HEK293 (cell line): Measurements from ENCODE around the gene MUC20.

Experiments
- CTCF ChIA-PET: fragments of 350-600 bp; formaldehyde crosslinking; extraction: SDS; loops from one replicate; lab custom pipeline; 2021; ENCODE audit warnings: antibody characterized with exemption; lab: Yijun Ruan, JAX
- POLR2A ChIA-PET: fragments of 300-600 bp; formaldehyde crosslinking; extraction: SDS; loops from one replicate; lab custom pipeline; 2020; ENCODE audit warnings: antibody characterized with exemption, inconsistent platforms; lab: Yijun Ruan, JAX
- H3K27ac ChIP-seq: fragments of 200-500 bp; sonication (Bioruptor generic); 2 replicates; pipeline ENCODE4 v1.5.1; 2014; ENCODE audit warnings: low read depth, low read length, control low read depth, inconsistent platforms; ENCODE audit errors: extremely low read depth
- H3K36me3 ChIP-seq, 2 experiments: fragments of 200-500 bp in 1 of 2; sonication (Bioruptor generic) in 1 of 2; 1 replicate in 1 of 2; 2 replicates in 1 of 2; pipeline ENCODE4 v1.5.1; 2014 to 2017; ENCODE audit warnings: inconsistent platforms in 2 of 2, low read length in 2 of 2; ENCODE audit not compliant: control insufficient read depth in 2 of 2, insufficient read depth in 1 of 2
- H3K4me1 ChIP-seq: fragments of 200-500 bp; sonication (Bioruptor generic); 2 replicates; pipeline ENCODE4 v1.5.1; 2014; ENCODE audit warnings: mild to moderate bottlenecking, low read length, inconsistent platforms; ENCODE audit not compliant: control insufficient read depth, insufficient read depth
- H3K4me3 ChIP-seq: 2 replicates; pipeline ENCODE4 v1.5.1; 2011; ENCODE audit warnings: low read depth, mild to moderate bottlenecking, control low read depth, low read length, moderate library complexity
- H3K9me3 ChIP-seq: fragments of 200-500 bp; sonication (Bioruptor generic); 2 replicates; pipeline ENCODE4 v1.5.1; 2014; ENCODE audit warnings: low read depth, low read length, inconsistent platforms; ENCODE audit not compliant: control insufficient read depth, insufficient read depth
- ATF2 ChIP-seq: fragments of 450-650 bp; formaldehyde crosslinking; IDR thresholded peaks from 2 replicates; pipeline ENCODE4 v1.5.1; 2016; ENCODE audit warnings: missing biosample characterization, missing genetic modification characterization, low read depth
- BCL11B ChIP-seq: fragments of 450-650 bp; formaldehyde crosslinking; IDR thresholded peaks from 2 replicates; pipeline ENCODE4 v1.5.1; 2016; ENCODE audit warnings: low read depth, missing biosample characterization, missing genetic modification characterization
- ELK4 ChIP-seq: IDR thresholded peaks from 2 replicates; pipeline ENCODE4 v1.6.1; 2011; ENCODE audit warnings: mild to moderate bottlenecking, low read depth, low read length, borderline replicate concordance
- GLI4 ChIP-seq: fragments of 450-650 bp; formaldehyde crosslinking; IDR thresholded peaks from 2 replicates; pipeline ENCODE4 v1.5.1; 2016; ENCODE audit warnings: missing biosample characterization, missing genetic modification characterization
- GLIS2 ChIP-seq: fragments of 450-650 bp; formaldehyde crosslinking; IDR thresholded peaks from 2 replicates; pipeline ENCODE4 v1.5.1; 2016; ENCODE audit warnings: missing biosample characterization, missing genetic modification characterization
- IKZF3 ChIP-seq: fragments of 450-650 bp; IDR thresholded peaks from 2 replicates; pipeline ENCODE4 v1.5.0; 2018; ENCODE audit warnings: missing biosample characterization, mild to moderate bottlenecking, missing genetic modification characterization, moderate library complexity
- REPIN1 ChIP-seq: fragments of 450-650 bp; formaldehyde crosslinking; IDR thresholded peaks from 2 replicates; pipeline ENCODE4 v1.5.1; 2017; ENCODE audit warnings: missing biosample characterization, missing genetic modification characterization, low read depth
- SP2 ChIP-seq: fragments of 450-650 bp; formaldehyde crosslinking; IDR thresholded peaks from 2 replicates; pipeline ENCODE4 v1.5.1; 2016; ENCODE audit warnings: missing biosample characterization, missing genetic modification characterization
- TCF7L2 ChIP-seq: IDR thresholded peaks from 2 replicates; pipeline ENCODE4 v1.6.1; 2011; ENCODE audit warnings: low read depth, mild to moderate bottlenecking, inconsistent platforms, low read length, moderate library complexity, borderline replicate concordance
- YY1 ChIP-seq: fragments of 450-650 bp; formaldehyde crosslinking; IDR thresholded peaks from 2 replicates; pipeline ENCODE4 v1.5.1; 2018; ENCODE audit warnings: missing biosample characterization, missing genetic modification characterization
- ZBTB7A ChIP-seq: fragments of 450-650 bp; formaldehyde crosslinking; IDR thresholded peaks from 2 replicates; pipeline ENCODE4 v1.5.1; 2016; ENCODE audit warnings: low read depth, missing biosample characterization, missing genetic modification characterization
- ZFHX2 ChIP-seq: fragments of 450-650 bp; formaldehyde crosslinking; conservative IDR thresholded peaks from 2 replicates; pipeline ENCODE4 v1.5.1; 2016; ENCODE audit warnings: missing biosample characterization, missing genetic modification characterization
- ZNF132 ChIP-seq: fragments of 450-650 bp; formaldehyde crosslinking; IDR thresholded peaks from 2 replicates; pipeline ENCODE4 v1.5.1; 2017; ENCODE audit warnings: missing biosample characterization, missing genetic modification characterization, borderline replicate concordance
- ZNF174 ChIP-seq: fragments of 450-650 bp; formaldehyde crosslinking; IDR thresholded peaks from 2 replicates; pipeline ENCODE4 v1.5.0; 2017; ENCODE audit warnings: missing biosample characterization, mild to moderate bottlenecking, missing genetic modification characterization
- ZNF223 ChIP-seq: fragments of 450-650 bp; formaldehyde crosslinking; IDR thresholded peaks from 2 replicates; pipeline ENCODE4 v1.5.1; 2016; ENCODE audit warnings: missing biosample characterization, missing genetic modification characterization
- ZNF23 ChIP-seq: fragments of 450-650 bp; formaldehyde crosslinking; IDR thresholded peaks from 2 replicates; pipeline ENCODE4 v1.5.1; 2016; ENCODE audit warnings: missing biosample characterization, missing genetic modification characterization, borderline replicate concordance
- ZNF248 ChIP-seq: fragments of 450-650 bp; formaldehyde crosslinking; IDR thresholded peaks from 2 replicates; pipeline ENCODE4 v1.5.1; 2017; ENCODE audit warnings: missing biosample characterization, missing genetic modification characterization
- ZNF354C ChIP-seq: fragments of 450-650 bp; formaldehyde crosslinking; IDR thresholded peaks from 2 replicates; pipeline ENCODE4 v1.5.1; 2016; ENCODE audit warnings: missing biosample characterization, missing genetic modification characterization, low read depth, borderline replicate concordance
- ZNF366 ChIP-seq: fragments of 450-650 bp; formaldehyde crosslinking; conservative IDR thresholded peaks from 2 replicates; pipeline ENCODE4 v1.5.1; 2016; ENCODE audit warnings: missing biosample characterization, missing genetic modification characterization
- ZNF404 ChIP-seq: fragments of 450-650 bp; formaldehyde crosslinking; IDR thresholded peaks from 2 replicates; pipeline ENCODE4 v1.5.1; 2017; ENCODE audit warnings: missing biosample characterization, missing genetic modification characterization
- ZNF521 ChIP-seq: fragments of 450-650 bp; formaldehyde crosslinking; IDR thresholded peaks from 2 replicates; pipeline ENCODE4 v1.5.1; 2017; ENCODE audit warnings: missing biosample characterization, mild to moderate bottlenecking, missing genetic modification characterization
- ZNF530 ChIP-seq: fragments of 450-650 bp; formaldehyde crosslinking; IDR thresholded peaks from 2 replicates; pipeline ENCODE4 v1.5.1; 2016; ENCODE audit warnings: low read depth, missing biosample characterization, missing genetic modification characterization
- ZNF585B ChIP-seq: fragments of 450-650 bp; formaldehyde crosslinking; IDR thresholded peaks from 2 replicates; pipeline ENCODE4 v1.5.1; 2016; ENCODE audit warnings: missing biosample characterization, missing genetic modification characterization
- ZNF629 ChIP-seq: fragments of 450-650 bp; formaldehyde crosslinking; IDR thresholded peaks from 2 replicates; pipeline ENCODE4 v1.5.1; 2017; ENCODE audit warnings: missing biosample characterization, missing genetic modification characterization
- ZNF660 ChIP-seq: fragments of 450-650 bp; IDR thresholded peaks from 2 replicates; pipeline ENCODE4 v1.5.1; 2018; ENCODE audit warnings: missing biosample characterization, mild to moderate bottlenecking, missing genetic modification characterization
- ZNF768 ChIP-seq: fragments of 450-650 bp; formaldehyde crosslinking; IDR thresholded peaks from 2 replicates; pipeline ENCODE4 v1.5.1; 2018; ENCODE audit warnings: missing biosample characterization, mild to moderate bottlenecking, missing genetic modification characterization
- ZNF777 ChIP-seq: fragments of 450-650 bp; formaldehyde crosslinking; IDR thresholded peaks from 2 replicates; pipeline ENCODE4 v1.5.1; 2017; ENCODE audit warnings: missing biosample characterization, missing genetic modification characterization, borderline replicate concordance
- ZSCAN23 ChIP-seq: fragments of 450-650 bp; formaldehyde crosslinking; IDR thresholded peaks from 2 replicates; pipeline ENCODE4 v1.5.1; 2016; ENCODE audit warnings: missing biosample characterization, missing genetic modification characterization
- TF ChIP-seq, protein P1 (sequence below): fragments of 450-650 bp; formaldehyde crosslinking; IDR thresholded peaks from 2 replicates; pipeline ENCODE4 v1.5.1; 2016; ENCODE audit warnings: missing biosample characterization, missing genetic modification characterization
- TF ChIP-seq, protein P2 (sequence below): fragments of 450-650 bp; formaldehyde crosslinking; IDR thresholded peaks from 2 replicates; pipeline ENCODE4 v1.5.1; 2016; ENCODE audit warnings: missing biosample characterization, missing genetic modification characterization

MUC20 gene

GRCh38 chr3:195752546-195753331, 32.0 kb downstream of the MUC20 start:
- Histone ChIP-seq H3K27ac (no peak overlapping the region), H3K4me1 (no peaks in the 10 kb centered on the region), H3K4me3 (no peak overlapping the region), H3K36me3 (no peaks in the 10 kb centered on the region), H3K9me3 (no peaks in the 10 kb centered on the region)
- ChIA-PET POLR2A (no interaction called here), CTCF (interaction anchor here (0.6 kb wide), 1 partner anchor 36 kb away, joined by 5 read pairs; no protein-coding TSS in a partner anchor)
- TF ChIP-seq REPIN1 (tag by site-specific recombination): no peak
- TF ChIP-seq ZNF174: no peak
- TF ChIP-seq ZNF530 (tag by site-specific recombination): no peak
- no peak for TF ChIP-seq ZNF354C
- no peak for TF ChIP-seq ZNF248 (tag by site-specific recombination)
- no peak for TF ChIP-seq ZNF768 (tag by site-specific recombination)
- no peak for TF ChIP-seq ZNF660 (tag by site-specific recombination)
- no peak for TF ChIP-seq ZNF132 (tag by site-specific recombination)
- no peak for TF ChIP-seq BCL11B
- no peak for TF ChIP-seq IKZF3
- no peak for TF ChIP-seq ZNF366 (tag by site-specific recombination)
- no peak for TF ChIP-seq ZBTB7A (tag by site-specific recombination)
- TF ChIP-seq ATF2 (tag by site-specific recombination): no peak
- TF ChIP-seq ZNF585B (tag by site-specific recombination): no peak
- TF ChIP-seq, protein P1, sequence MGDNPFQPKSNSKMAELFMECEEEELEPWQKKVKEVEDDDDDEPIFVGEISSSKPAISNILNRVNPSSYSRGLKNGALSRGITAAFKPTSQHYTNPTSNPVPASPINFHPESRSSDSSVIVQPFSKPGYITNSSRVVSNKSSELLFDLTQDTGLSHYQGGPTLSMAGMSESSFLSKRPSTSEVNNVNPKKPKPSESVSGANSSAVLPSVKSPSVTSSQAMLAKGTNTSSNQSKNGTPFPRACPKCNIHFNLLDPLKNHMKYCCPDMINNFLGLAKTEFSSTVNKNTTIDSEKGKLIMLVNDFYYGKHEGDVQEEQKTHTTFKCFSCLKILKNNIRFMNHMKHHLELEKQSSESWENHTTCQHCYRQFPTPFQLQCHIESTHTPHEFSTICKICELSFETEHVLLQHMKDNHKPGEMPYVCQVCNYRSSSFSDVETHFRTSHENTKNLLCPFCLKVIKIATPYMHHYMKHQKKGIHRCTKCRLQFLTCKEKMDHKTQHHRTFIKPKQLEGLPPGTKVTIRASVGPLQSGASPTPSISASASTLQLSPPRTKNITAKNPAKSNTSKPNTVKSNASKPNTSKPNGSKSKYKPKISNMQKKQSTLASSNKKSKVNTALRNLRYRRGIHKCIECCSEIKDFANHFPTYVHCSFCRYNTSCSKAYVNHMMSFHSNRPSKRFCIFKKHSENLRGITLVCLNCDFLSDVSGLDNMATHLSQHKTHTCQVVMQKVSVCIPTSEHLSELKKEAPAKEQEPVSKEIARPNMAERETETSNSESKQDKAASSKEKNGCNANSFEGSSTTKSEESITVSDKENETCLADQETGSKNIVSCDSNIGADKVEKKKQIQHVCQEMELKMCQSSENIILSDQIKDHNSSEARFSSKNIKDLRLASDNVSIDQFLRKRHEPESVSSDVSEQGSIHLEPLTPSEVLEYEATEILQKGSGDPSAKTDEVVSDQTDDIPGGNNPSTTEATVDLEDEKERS (tag by site-specific recombination): no peak
- no peak for TF ChIP-seq ZNF629
- no peak for TF ChIP-seq ZNF23

- ChIA-PET CTCF (no interaction called here), POLR2A (no interaction called here)
- Histone ChIP-seq H3K4me3 (no peak overlapping the region), H3K4me1 (no peaks in the 10 kb centered on the region), H3K27ac (no peak overlapping the region), H3K36me3 (no peaks in the 10 kb centered on the region), H3K9me3 (no peaks in the 10 kb centered on the region)
- no peak for TF ChIP-seq ZFHX2 (tag by site-specific recombination)
- TF ChIP-seq ZNF223 (tag by site-specific recombination): no peak
- TF ChIP-seq GLIS2 (tag by site-specific recombination): no peak
- TF ChIP-seq ZNF521 (tag by site-specific recombination): no peak
- TF ChIP-seq TCF7L2: no peak
- no peak for TF ChIP-seq ZNF404 (tag by site-specific recombination)
- TF ChIP-seq BCL11B: no peak
- no peak for TF ChIP-seq ZSCAN23
- TF ChIP-seq GLI4 (tag by site-specific recombination): no peak
- no peak for TF ChIP-seq SP2 (tag by site-specific recombination)
- no peak for TF ChIP-seq ZNF23
- TF ChIP-seq ZNF777 (tag by site-specific recombination): no peak
- TF ChIP-seq, protein P2, sequence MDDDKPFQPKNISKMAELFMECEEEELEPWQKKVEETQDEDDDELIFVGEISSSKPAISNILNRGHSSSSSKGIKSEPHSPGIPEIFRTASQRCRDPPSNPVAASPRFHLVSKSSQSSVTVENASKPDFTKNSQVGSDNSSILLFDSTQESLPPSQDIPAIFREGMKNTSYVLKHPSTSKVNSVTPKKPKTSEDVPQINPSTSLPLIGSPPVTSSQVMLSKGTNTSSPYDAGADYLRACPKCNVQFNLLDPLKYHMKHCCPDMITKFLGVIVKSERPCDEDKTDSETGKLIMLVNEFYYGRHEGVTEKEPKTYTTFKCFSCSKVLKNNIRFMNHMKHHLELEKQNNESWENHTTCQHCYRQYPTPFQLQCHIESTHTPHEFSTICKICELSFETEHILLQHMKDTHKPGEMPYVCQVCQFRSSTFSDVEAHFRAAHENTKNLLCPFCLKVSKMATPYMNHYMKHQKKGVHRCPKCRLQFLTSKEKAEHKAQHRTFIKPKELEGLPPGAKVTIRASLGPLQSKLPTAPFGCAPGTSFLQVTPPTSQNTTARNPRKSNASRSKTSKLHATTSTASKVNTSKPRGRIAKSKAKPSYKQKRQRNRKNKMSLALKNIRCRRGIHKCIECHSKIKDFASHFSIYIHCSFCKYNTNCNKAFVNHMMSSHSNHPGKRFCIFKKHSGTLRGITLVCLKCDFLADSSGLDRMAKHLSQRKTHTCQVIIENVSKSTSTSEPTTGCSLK (tag by site-specific recombination): no peak
- no peak for TF ChIP-seq YY1 (tag by site-specific recombination)
- no peak for TF ChIP-seq ELK4
Measured at GRCh38 chr3:195753581-195753980, 32.8 kb downstream of the MUC20 start.
